NCI-H1436 treated with DMSO at 0.1 percent for 48 hours (cell line): ENCODE results near the gene GOLPH3.
"Not testable (repeated sequence)": the region's sequence is repeated elsewhere in the genome, so short reads cannot be mapped to it uniquely, and the experiment has no call there.

ENCODE experiments used
- DNase-seq: peaks from one replicate; lab custom pipeline; 2025; lab: John Stamatoyannopoulos, UW

The GOLPH3 gene

GRCh38 chr5:32135086-32135485, 39.0 kb downstream of the GOLPH3 start:
- no peak for DNase-seq

- no peak for DNase-seq
Observed at GRCh38 chr5:32132757-32133156, 41.4 kb downstream of the GOLPH3 start.

- no peak for DNase-seq
Observed at GRCh38 chr5:32131604-32132003, 42.5 kb downstream of the GOLPH3 start.

- DNase-seq, result no peak
Observed at GRCh38 chr5:32130865-32131264, 43.3 kb downstream of the GOLPH3 start.

GRCh38 chr5:32129074-32129598, 45.0 kb downstream of the GOLPH3 start:
- no peak for DNase-seq

GRCh38 chr5:32127711-32128110, 46.4 kb downstream of the GOLPH3 start:
- DNase-seq, result no peak

- DNase-seq, result no peak
Observed at GRCh38 chr5:32126691-32127090, 47.4 kb downstream of the GOLPH3 start.

GRCh38 chr5:32123889-32124676, 50.0 kb downstream of the GOLPH3 start:
- no peak for DNase-seq

GRCh38 chr5:32123058-32123805, 50.9 kb downstream of the GOLPH3 start:
- no peak for DNase-seq

- not testable (repeated sequence) for DNase-seq
Observed at GRCh38 chr5:32118922-32119321, 55.2 kb downstream of the GOLPH3 start.

GRCh38 chr5:32116574-32117313, 57.4 kb downstream of the GOLPH3 start:
- DNase-seq, result no peak

- no peak for DNase-seq
Observed at GRCh38 chr5:32115985-32116384, 58.1 kb downstream of the GOLPH3 start.

GRCh38 chr5:32110111-32110696, 63.9 kb downstream of the GOLPH3 start:
- DNase-seq, result no peak

GRCh38 chr5:32109236-32109635, 64.9 kb downstream of the GOLPH3 start:
- DNase-seq, result no peak

GRCh38 chr5:32108167-32108566, 66.0 kb downstream of the GOLPH3 start:
- no peak for DNase-seq

- DNase-seq, result no peak
Observed at GRCh38 chr5:32107291-32107690, 66.8 kb downstream of the GOLPH3 start.

GRCh38 chr5:32103521-32103920, 70.6 kb downstream of the GOLPH3 start:
- DNase-seq, result no peak

GRCh38 chr5:32102254-32102986, 71.7 kb downstream of the GOLPH3 start:
- DNase-seq, result no peak

- DNase-seq, result no peak
Observed at GRCh38 chr5:32100691-32101302, 73.3 kb downstream of the GOLPH3 start.

GRCh38 chr5:32100230-32100629, 73.9 kb downstream of the GOLPH3 start:
- no peak for DNase-seq

- no peak for DNase-seq
Observed at GRCh38 chr5:32099486-32100035, 74.6 kb downstream of the GOLPH3 start.
